Measurements from ENCODE around the gene EPC2.

DNA sequence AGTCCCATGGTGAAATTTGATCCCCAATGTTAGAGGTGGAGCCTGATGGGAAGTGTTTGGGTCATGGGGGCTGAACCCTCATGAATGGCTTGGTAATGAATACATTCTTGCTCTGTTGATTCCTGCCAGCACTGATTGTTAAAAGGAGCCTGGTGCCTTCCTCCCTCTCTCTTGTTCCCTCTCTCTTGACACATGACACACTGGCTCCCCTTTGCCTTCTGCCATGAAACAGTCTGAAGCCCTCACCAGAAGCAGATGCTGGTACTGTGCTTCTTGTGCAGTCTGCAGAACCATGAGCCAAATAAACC lies 30.6 kb upstream of the EPC2 start:
- TF ChIP-seq, protein P1, sequence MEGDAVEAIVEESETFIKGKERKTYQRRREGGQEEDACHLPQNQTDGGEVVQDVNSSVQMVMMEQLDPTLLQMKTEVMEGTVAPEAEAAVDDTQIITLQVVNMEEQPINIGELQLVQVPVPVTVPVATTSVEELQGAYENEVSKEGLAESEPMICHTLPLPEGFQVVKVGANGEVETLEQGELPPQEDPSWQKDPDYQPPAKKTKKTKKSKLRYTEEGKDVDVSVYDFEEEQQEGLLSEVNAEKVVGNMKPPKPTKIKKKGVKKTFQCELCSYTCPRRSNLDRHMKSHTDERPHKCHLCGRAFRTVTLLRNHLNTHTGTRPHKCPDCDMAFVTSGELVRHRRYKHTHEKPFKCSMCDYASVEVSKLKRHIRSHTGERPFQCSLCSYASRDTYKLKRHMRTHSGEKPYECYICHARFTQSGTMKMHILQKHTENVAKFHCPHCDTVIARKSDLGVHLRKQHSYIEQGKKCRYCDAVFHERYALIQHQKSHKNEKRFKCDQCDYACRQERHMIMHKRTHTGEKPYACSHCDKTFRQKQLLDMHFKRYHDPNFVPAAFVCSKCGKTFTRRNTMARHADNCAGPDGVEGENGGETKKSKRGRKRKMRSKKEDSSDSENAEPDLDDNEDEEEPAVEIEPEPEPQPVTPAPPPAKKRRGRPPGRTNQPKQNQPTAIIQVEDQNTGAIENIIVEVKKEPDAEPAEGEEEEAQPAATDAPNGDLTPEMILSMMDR (conservative IDR thresholded peaks at IDR 0.05; ENCODE audit: low read length), result no peak
- no peak for TF ChIP-seq EZH2phosphoT487 (IDR thresholded peaks at IDR 0.05; ENCODE audit: borderline replicate concordance, low read depth, low read length)
